Measurements from ENCODE around the gene TEX101. TPM values are rescaled to one million over a fixed set of nuclear protein-coding genes. Genes with fewer than 3 reads are reported as not detected.
"Not testable (repeated sequence)": the region's sequence is repeated elsewhere in the genome, so short reads cannot be mapped to it uniquely, and the experiment has no call there.

Gene TEX101
- total RNA-seq: not detected
- total RNA-seq (2013): not detected
- total RNA-seq: 0 to 0.12 (median 0) reads per million in 29 experiments

GRCh38 chr19:43414554-43414953, at the start of gene TEX101:
TSS of gene TEX101 (plus strand) at chr19:43414890. CDS start at chr19:43415920, 1,030 bp downstream.
- Mint-ChIP-seq H3K27ac (no peak within 1 kb of the TSS), H3K4me3 (no peak within 1 kb of the TSS), H3K27me3 (peaks cover 3 to 5% of the 10 kb centered on the region in 2 donors), H3K9me3 (no peaks in the 10 kb centered on the region), H3K4me1 (no peaks in the 10 kb centered on the region), H3K36me3 (no peaks in the 10 kb centered on the region)
- H3K9me3 ChIP-seq: no peaks in the 10 kb centered on the region
- no peak within 1 kb of the TSS for H3K27ac ChIP-seq (ENCODE audit: low read length)
- DNase-seq (no peak), ATAC-seq (replicated peaks in 1 of 4) (no peak)
- H3K4me3 ChIP-seq (ENCODE audit: control insufficient read depth in 1 of 2, extremely low read depth in 1 of 2, low read length in 1 of 2): no peak within 1 kb of the TSS
- H3K4me1 ChIP-seq (ENCODE audit: control insufficient read depth in 1 of 2, extremely low read depth in 1 of 2, insufficient read depth in 2 of 2, low read length in 2 of 2): no peaks in the 10 kb centered on the region
- H3K36me3 ChIP-seq (ENCODE audit: control insufficient read depth in 2 of 2, extremely low read depth in 1 of 2, insufficient read depth in 1 of 2, low read length in 1 of 2): no peaks in the 10 kb centered on the region
- peaks cover 0 to 8% of the 10 kb centered on the region in 2 experiments for H3K27me3 ChIP-seq (replicated peaks in 1 of 2; ENCODE audit: control insufficient read depth in 2 of 2, extremely low read depth in 1 of 2, insufficient read depth in 2 of 2, low read length in 1 of 2)
- CTCF ChIA-PET: no interaction called here
- POLR2A ChIA-PET: no interaction called here
- WGBS (ENCODE audit: insufficient coverage): 94% methylated on average over 21 of the region's 21 CpGs

- H3K9me3 ChIP-seq; ATAC-seq (replicated peaks in 1 of 4); H3K27ac ChIP-seq (ENCODE audit: low read length); H3K9me3 Mint-ChIP-seq; CTCF ChIA-PET; H3K27ac Mint-ChIP-seq; DNase-seq; H3K4me1 ChIP-seq (ENCODE audit: control insufficient read depth in 1 of 2, extremely low read depth in 1 of 2, insufficient read depth in 2 of 2, low read length in 2 of 2); H3K4me3 ChIP-seq (ENCODE audit: control insufficient read depth in 1 of 2, extremely low read depth in 1 of 2, low read length in 1 of 2); H3K36me3 Mint-ChIP-seq; H3K4me1 Mint-ChIP-seq; POLR2A ChIA-PET; H3K36me3 ChIP-seq (ENCODE audit: control insufficient read depth in 2 of 2, extremely low read depth in 1 of 2, insufficient read depth in 1 of 2, low read length in 1 of 2); H3K4me3 Mint-ChIP-seq; H3K27me3 ChIP-seq (replicated peaks in 1 of 2; ENCODE audit: control insufficient read depth in 2 of 2, extremely low read depth in 1 of 2, insufficient read depth in 2 of 2, low read length in 1 of 2): not testable (repeated sequence)
- 75% methylated on average over 5 of the region's 9 CpGs for WGBS (ENCODE audit: insufficient coverage)
- peaks cover 8 to 13% of the 10 kb centered on the region in 2 donors for H3K27me3 Mint-ChIP-seq
Measured at GRCh38 chr19:43365677-43366076, 49.0 kb upstream of the TEX101 start.

- Mint-ChIP-seq H3K4me3 (no peak overlapping the region), H3K27me3 (peaks cover 12 to 29% of the 10 kb centered on the region in 2 donors), H3K27ac (no peak overlapping the region), H3K4me1 (no peaks in the 10 kb centered on the region), H3K9me3 (no peaks in the 10 kb centered on the region), H3K36me3 (no peaks in the 10 kb centered on the region)
- no peaks in the 10 kb centered on the region for H3K4me1 ChIP-seq (ENCODE audit: control insufficient read depth in 1 of 2, extremely low read depth in 1 of 2, insufficient read depth in 2 of 2, low read length in 2 of 2)
- POLR2A ChIA-PET: no interaction called here
- H3K9me3 ChIP-seq: no peaks in the 10 kb centered on the region
- WGBS (ENCODE audit: insufficient coverage): 93% methylated on average over 2 of the region's 2 CpGs
- no peak for ATAC-seq (replicated peaks in 1 of 4)
- H3K27me3 ChIP-seq (replicated peaks in 1 of 2; ENCODE audit: control insufficient read depth in 2 of 2, extremely low read depth in 1 of 2, insufficient read depth in 2 of 2, low read length in 1 of 2): peaks cover 0 to 3% of the 10 kb centered on the region in 2 experiments
- CTCF ChIA-PET: no interaction called here
- no peak overlapping the region for H3K4me3 ChIP-seq (ENCODE audit: control insufficient read depth in 1 of 2, extremely low read depth in 1 of 2, low read length in 1 of 2)
- no peaks in the 10 kb centered on the region for H3K36me3 ChIP-seq (ENCODE audit: control insufficient read depth in 2 of 2, extremely low read depth in 1 of 2, insufficient read depth in 1 of 2, low read length in 1 of 2)
- no peak for DNase-seq
- H3K27ac ChIP-seq (ENCODE audit: low read length): no peak overlapping the region
Measured at GRCh38 chr19:43367822-43368221, 46.9 kb upstream of the TEX101 start.

- DNase-seq; H3K36me3 ChIP-seq (ENCODE audit: control insufficient read depth in 2 of 2, extremely low read depth in 1 of 2, insufficient read depth in 1 of 2, low read length in 1 of 2); H3K4me1 ChIP-seq (ENCODE audit: control insufficient read depth in 1 of 2, extremely low read depth in 1 of 2, insufficient read depth in 2 of 2, low read length in 2 of 2); H3K27ac ChIP-seq (ENCODE audit: low read length); H3K27ac Mint-ChIP-seq; POLR2A ChIA-PET; H3K36me3 Mint-ChIP-seq; ATAC-seq (replicated peaks in 1 of 4); H3K9me3 ChIP-seq; H3K4me3 ChIP-seq (ENCODE audit: control insufficient read depth in 1 of 2, extremely low read depth in 1 of 2, low read length in 1 of 2); H3K9me3 Mint-ChIP-seq; CTCF ChIA-PET; H3K27me3 ChIP-seq (replicated peaks in 1 of 2; ENCODE audit: control insufficient read depth in 2 of 2, extremely low read depth in 1 of 2, insufficient read depth in 2 of 2, low read length in 1 of 2); H3K4me1 Mint-ChIP-seq; H3K4me3 Mint-ChIP-seq: not testable (repeated sequence)
- 100% methylated on average over 2 of the region's 9 CpGs for WGBS (ENCODE audit: insufficient coverage)
- H3K27me3 Mint-ChIP-seq: peaks cover 12 to 24% of the 10 kb centered on the region in 2 donors
Measured at GRCh38 chr19:43368897-43369296, 45.8 kb upstream of the TEX101 start.

- Histone ChIP-seq H3K4me3 (ENCODE audit: control insufficient read depth in 1 of 2, extremely low read depth in 1 of 2, low read length in 1 of 2) (no peak overlapping the region), H3K4me1 (ENCODE audit: control insufficient read depth in 1 of 2, extremely low read depth in 1 of 2, insufficient read depth in 2 of 2, low read length in 2 of 2) (no peaks in the 10 kb centered on the region), H3K9me3 (no peaks in the 10 kb centered on the region), H3K27me3 (replicated peaks in 1 of 2; ENCODE audit: control insufficient read depth in 2 of 2, extremely low read depth in 1 of 2, insufficient read depth in 2 of 2, low read length in 1 of 2) (peaks cover 0 to 3% of the 10 kb centered on the region in 2 experiments), H3K27ac (ENCODE audit: low read length) (no peak overlapping the region), H3K36me3 (ENCODE audit: control insufficient read depth in 2 of 2, extremely low read depth in 1 of 2, insufficient read depth in 1 of 2, low read length in 1 of 2) (no peaks in the 10 kb centered on the region)
- H3K27me3 Mint-ChIP-seq: peaks cover 9 to 28% of the 10 kb centered on the region in 2 donors
- WGBS (ENCODE audit: insufficient coverage): 90% methylated on average over 5 of the region's 8 CpGs
- POLR2A ChIA-PET: no interaction called here
- H3K4me3 Mint-ChIP-seq: no peak overlapping the region
- no peaks in the 10 kb centered on the region for H3K4me1 Mint-ChIP-seq
- H3K27ac Mint-ChIP-seq: no peak overlapping the region
- no peak for ATAC-seq (replicated peaks in 1 of 4)
- CTCF ChIA-PET: no interaction called here
- DNase-seq: no peak
- H3K9me3 Mint-ChIP-seq: no peaks in the 10 kb centered on the region
- no peaks in the 10 kb centered on the region for H3K36me3 Mint-ChIP-seq
Measured at GRCh38 chr19:43371909-43372308, 42.8 kb upstream of the TEX101 start.

- peaks cover 0 to 3% of the 10 kb centered on the region in 2 experiments for H3K27me3 ChIP-seq (replicated peaks in 1 of 2; ENCODE audit: control insufficient read depth in 2 of 2, extremely low read depth in 1 of 2, insufficient read depth in 2 of 2, low read length in 1 of 2)
- no peaks in the 10 kb centered on the region for H3K4me1 ChIP-seq (ENCODE audit: control insufficient read depth in 1 of 2, extremely low read depth in 1 of 2, insufficient read depth in 2 of 2, low read length in 2 of 2)
- Mint-ChIP-seq H3K9me3 (no peaks in the 10 kb centered on the region), H3K4me3 (no peak overlapping the region), H3K27me3 (peaks cover 9 to 28% of the 10 kb centered on the region in 2 donors), H3K36me3 (no peaks in the 10 kb centered on the region), H3K27ac (no peak overlapping the region), H3K4me1 (no peaks in the 10 kb centered on the region)
- 40% methylated on average over 1 of the region's 7 CpGs for WGBS (ENCODE audit: insufficient coverage)
- no peak overlapping the region for H3K27ac ChIP-seq (ENCODE audit: low read length)
- H3K4me3 ChIP-seq (ENCODE audit: control insufficient read depth in 1 of 2, extremely low read depth in 1 of 2, low read length in 1 of 2): no peak overlapping the region
- ATAC-seq (replicated peaks in 1 of 4) (no peak), DNase-seq (no peak)
- H3K36me3 ChIP-seq (ENCODE audit: control insufficient read depth in 2 of 2, extremely low read depth in 1 of 2, insufficient read depth in 1 of 2, low read length in 1 of 2): no peaks in the 10 kb centered on the region
- CTCF ChIA-PET: no interaction called here
- POLR2A ChIA-PET: no interaction called here
- no peaks in the 10 kb centered on the region for H3K9me3 ChIP-seq
Measured at GRCh38 chr19:43372462-43372861, 42.2 kb upstream of the TEX101 start.

GRCh38 chr19:43377624-43378023, 37.1 kb upstream of the TEX101 start:
- H3K4me3 Mint-ChIP-seq; H3K4me1 ChIP-seq (ENCODE audit: control insufficient read depth in 1 of 2, extremely low read depth in 1 of 2, insufficient read depth in 2 of 2, low read length in 2 of 2); POLR2A ChIA-PET; H3K36me3 ChIP-seq (ENCODE audit: control insufficient read depth in 2 of 2, extremely low read depth in 1 of 2, insufficient read depth in 1 of 2, low read length in 1 of 2); H3K27ac Mint-ChIP-seq; DNase-seq; H3K9me3 ChIP-seq; ATAC-seq (replicated peaks in 1 of 4); H3K27ac ChIP-seq (ENCODE audit: low read length); H3K4me1 Mint-ChIP-seq; H3K36me3 Mint-ChIP-seq; H3K9me3 Mint-ChIP-seq; H3K27me3 ChIP-seq (replicated peaks in 1 of 2; ENCODE audit: control insufficient read depth in 2 of 2, extremely low read depth in 1 of 2, insufficient read depth in 2 of 2, low read length in 1 of 2); CTCF ChIA-PET; H3K4me3 ChIP-seq (ENCODE audit: control insufficient read depth in 1 of 2, extremely low read depth in 1 of 2, low read length in 1 of 2): not testable (repeated sequence)
- peaks cover 5 to 22% of the 10 kb centered on the region in 2 donors for H3K27me3 Mint-ChIP-seq
- no CpG with 5 or more reads among the region's 3 CpGs for WGBS (ENCODE audit: insufficient coverage)

Data from T-cell (primary cell).